Measurements from ENCODE around the gene TRIM27. TPM values are rescaled to one million over a fixed set of nuclear protein-coding genes. Genes with fewer than 3 reads are reported as not detected.

The TRIM27 gene
- total and polyA plus RNA-seq, 10 of the 15 experiments (the other 5 are each of a cell fraction or from before 2014, with no cell fraction given), result 18.5 to 74.7 (median 58.0) TPM

GRCh38 chr6:28944412-28944865, 20.7 kb upstream of the TRIM27 start (continued):
- TF ChIP-seq MEF2B (IDR thresholded peaks at IDR 0.05; ENCODE audit: partially characterized antibody, poor library complexity, severe bottlenecking) (no peak), IRF3 (IDR thresholded peaks at IDR 0.05) (no peak), NFYA (IDR thresholded peaks at IDR 0.05; ENCODE audit: borderline replicate concordance, low read depth, low read length) (no peak), CHD1 (IDR thresholded peaks at IDR 0.05; ENCODE audit: low read depth, low read length) (no peak), MAX (IDR thresholded peaks at IDR 0.05; ENCODE audit: low read depth, low read length) (no peak), ZNF622 (IDR thresholded peaks at IDR 0.05) (no peak), TCF7 (IDR thresholded peaks at IDR 0.05; ENCODE audit: borderline replicate concordance) (peak; percentile 58; the same call in 1 of the 2 replicates), NFXL1 (IDR thresholded peaks at IDR 0.05; ENCODE audit: borderline replicate concordance) (no peak), RELB (IDR thresholded peaks at IDR 0.05; ENCODE audit: low read depth) (no peak), ZBTB11 (CRISPR knock-in tag; IDR thresholded peaks at IDR 0.05) (no peak), MXI1 (IDR thresholded peaks at IDR 0.05; ENCODE audit: low read depth, low read length) (no peak; the same call in 1 of the 2 replicates), POLR2AphosphoS2 (IDR thresholded peaks at IDR 0.05; ENCODE audit: low read depth, low read length) (no peak), ZSCAN29 (IDR thresholded peaks at IDR 0.05) (peak; percentile 95), PRDM15 (CRISPR knock-in tag; IDR thresholded peaks at IDR 0.05) (no peak)
- TF ChIP-seq, protein P1, sequence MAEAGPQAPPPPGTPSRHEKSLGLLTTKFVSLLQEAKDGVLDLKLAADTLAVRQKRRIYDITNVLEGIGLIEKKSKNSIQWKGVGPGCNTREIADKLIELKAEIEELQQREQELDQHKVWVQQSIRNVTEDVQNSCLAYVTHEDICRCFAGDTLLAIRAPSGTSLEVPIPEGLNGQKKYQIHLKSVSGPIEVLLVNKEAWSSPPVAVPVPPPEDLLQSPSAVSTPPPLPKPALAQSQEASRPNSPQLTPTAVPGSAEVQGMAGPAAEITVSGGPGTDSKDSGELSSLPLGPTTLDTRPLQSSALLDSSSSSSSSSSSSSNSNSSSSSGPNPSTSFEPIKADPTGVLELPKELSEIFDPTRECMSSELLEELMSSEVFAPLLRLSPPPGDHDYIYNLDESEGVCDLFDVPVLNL (IDR thresholded peaks at IDR 0.05; ENCODE audit: low read depth, low read length), result no peak
